GM19035 (cell line): ENCODE measurements around the gene MVB12A.

ENCODE experiments used
- ATAC-seq: cut with Tn5 transposase; IDR thresholded peaks from one replicate; pipeline ENCODE4 v1.9.1; 2021; ENCODE audit not compliant: unreplicated experiment

MVB12A gene

GRCh38 chr19:17419621-17420474, at the start of gene MVB12A:
MVB12A (plus strand) TSS chr19:17420047; CDS start chr19:17420136, 89 bp downstream.
- ATAC-seq, result peak; percentile 89

- ATAC-seq, result no peak
These were observed 42.8 kb upstream of the MVB12A start, which contains the start of gene PLVAP for GRCh38 chr19:17376935-17377600. PLVAP (minus strand) TSS chr19:17377342; CDS start chr19:17377288, 54 bp downstream.

GRCh38 chr19:17378271-17378670, 41.6 kb upstream of the MVB12A start:
- no peak for ATAC-seq

- no peak for ATAC-seq
These were observed 40.6 kb upstream of the MVB12A start for GRCh38 chr19:17379221-17379631.

GRCh38 chr19:17380426-17381138, 39.3 kb upstream of the MVB12A start:
- no peak for ATAC-seq

GRCh38 chr19:17385878-17386611, 33.8 kb upstream of the MVB12A start:
- ATAC-seq, result no peak

GRCh38 chr19:17389288-17389687, 30.6 kb upstream of the MVB12A start:
- no peak for ATAC-seq

- ATAC-seq, result no peak
These were observed 29.7 kb upstream of the MVB12A start for GRCh38 chr19:17389957-17390664.

- peak; percentile 97 for ATAC-seq
These were observed 29.0 kb upstream of the MVB12A start for GRCh38 chr19:17390665-17391370.

- no peak for ATAC-seq
These were observed 28.3 kb upstream of the MVB12A start for GRCh38 chr19:17391371-17392151.

- no peak for ATAC-seq
These were observed 26.8 kb upstream of the MVB12A start for GRCh38 chr19:17393002-17393401.

GRCh38 chr19:17393914-17394313, 25.9 kb upstream of the MVB12A start, which contains the start of gene CCDC194:
CCDC194 (minus strand) TSS chr19:17394196; CDS start chr19:17394158, 38 bp downstream.
- ATAC-seq, result no peak

- no peak for ATAC-seq
These were observed 24.9 kb upstream of the MVB12A start for GRCh38 chr19:17394891-17395415.

GRCh38 chr19:17398902-17399527, 20.8 kb upstream of the MVB12A start:
- ATAC-seq, result no peak

GRCh38 chr19:17401628-17402027, 18.2 kb upstream of the MVB12A start:
- no peak for ATAC-seq

GRCh38 chr19:17402982-17403855, 16.6 kb upstream of the MVB12A start:
- no peak for ATAC-seq

GRCh38 chr19:17404015-17404414, 15.8 kb upstream of the MVB12A start:
- ATAC-seq, result no peak
